ENCODE data around the gene ERN2. TPM values are rescaled to one million over a fixed set of nuclear protein-coding genes. Genes with fewer than 3 reads are reported as not detected.

ERN2 gene
- total and polyA plus RNA-seq, 2 donors (not counting 1 experiment from before 2014, with no cell fraction given): 0.83 TPM; not detected in 1

DNA sequence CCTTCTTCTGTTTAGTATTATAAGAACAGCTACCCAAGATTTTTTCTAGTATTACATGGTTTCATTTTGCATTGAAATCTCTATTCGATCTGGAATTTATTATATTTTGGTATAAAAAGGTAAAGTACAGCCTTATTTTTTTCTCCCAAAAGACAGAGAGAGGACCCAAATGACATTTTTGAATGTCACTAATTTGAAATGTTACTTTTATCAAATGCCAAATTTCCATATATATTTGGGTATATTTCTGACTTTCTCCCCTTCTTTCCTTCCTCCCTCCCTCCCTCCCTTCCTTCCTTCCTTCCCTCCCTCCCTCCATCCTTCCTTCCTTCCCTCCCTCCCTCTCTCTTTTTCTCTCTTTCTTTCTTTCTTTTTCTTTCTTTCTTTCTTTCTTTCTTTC lies 35.6 kb upstream of the ERN2 start:
- Histone ChIP-seq H3K4me2 (ENCODE audit: extremely low read depth, insufficient read depth, low read length) (no peak overlapping the region), H2AFZ (ENCODE audit: low read length) (no peak overlapping the region), H3K79me2 (ENCODE audit: control insufficient read depth, insufficient read depth, low read length) (no peaks in the 10 kb centered on the region), H3K4me3 (replicated peaks in 1 of 4; ENCODE audit: control extremely low read depth in 1 of 4, insufficient read depth in 1 of 4, low read depth in 3 of 4, low read length in 4 of 4) (no peak overlapping the region), H3K9ac (ENCODE audit: insufficient read depth, low read length) (no peak overlapping the region), H3K9me3 (ENCODE audit: control insufficient read depth, insufficient read depth, low read depth, low read length) (no peaks in the 10 kb centered on the region), H3K36me3 (ENCODE audit: control insufficient read depth, insufficient read depth, low read length) (no peaks in the 10 kb centered on the region), H4K20me1 (ENCODE audit: control insufficient read depth, extremely low read depth, insufficient read depth, low read length) (no peaks in the 10 kb centered on the region), H3K27ac (ENCODE audit: insufficient read depth, low read length) (no peak overlapping the region), H3K27me3 (ENCODE audit: control insufficient read depth, insufficient read depth, low read length) (no peaks in the 10 kb centered on the region), H3K4me1 (ENCODE audit: control insufficient read depth, extremely low read depth, insufficient read depth, low read length) (no peaks in the 10 kb centered on the region)
- no peak for TF ChIP-seq EZH2 (IDR thresholded peaks at IDR 0.05; ENCODE audit: low read length, missing control alignments)
- TF ChIP-seq, protein P1, sequence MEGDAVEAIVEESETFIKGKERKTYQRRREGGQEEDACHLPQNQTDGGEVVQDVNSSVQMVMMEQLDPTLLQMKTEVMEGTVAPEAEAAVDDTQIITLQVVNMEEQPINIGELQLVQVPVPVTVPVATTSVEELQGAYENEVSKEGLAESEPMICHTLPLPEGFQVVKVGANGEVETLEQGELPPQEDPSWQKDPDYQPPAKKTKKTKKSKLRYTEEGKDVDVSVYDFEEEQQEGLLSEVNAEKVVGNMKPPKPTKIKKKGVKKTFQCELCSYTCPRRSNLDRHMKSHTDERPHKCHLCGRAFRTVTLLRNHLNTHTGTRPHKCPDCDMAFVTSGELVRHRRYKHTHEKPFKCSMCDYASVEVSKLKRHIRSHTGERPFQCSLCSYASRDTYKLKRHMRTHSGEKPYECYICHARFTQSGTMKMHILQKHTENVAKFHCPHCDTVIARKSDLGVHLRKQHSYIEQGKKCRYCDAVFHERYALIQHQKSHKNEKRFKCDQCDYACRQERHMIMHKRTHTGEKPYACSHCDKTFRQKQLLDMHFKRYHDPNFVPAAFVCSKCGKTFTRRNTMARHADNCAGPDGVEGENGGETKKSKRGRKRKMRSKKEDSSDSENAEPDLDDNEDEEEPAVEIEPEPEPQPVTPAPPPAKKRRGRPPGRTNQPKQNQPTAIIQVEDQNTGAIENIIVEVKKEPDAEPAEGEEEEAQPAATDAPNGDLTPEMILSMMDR (conservative IDR thresholded peaks at IDR 0.05 in 1 of 2, IDR thresholded peaks at IDR 0.05 in 1 of 2; ENCODE audit: low read depth in 1 of 2, low read length in 2 of 2): no peak
- no peak for DNase-seq (ENCODE audit: low read depth in 2 of 2)

DNA sequence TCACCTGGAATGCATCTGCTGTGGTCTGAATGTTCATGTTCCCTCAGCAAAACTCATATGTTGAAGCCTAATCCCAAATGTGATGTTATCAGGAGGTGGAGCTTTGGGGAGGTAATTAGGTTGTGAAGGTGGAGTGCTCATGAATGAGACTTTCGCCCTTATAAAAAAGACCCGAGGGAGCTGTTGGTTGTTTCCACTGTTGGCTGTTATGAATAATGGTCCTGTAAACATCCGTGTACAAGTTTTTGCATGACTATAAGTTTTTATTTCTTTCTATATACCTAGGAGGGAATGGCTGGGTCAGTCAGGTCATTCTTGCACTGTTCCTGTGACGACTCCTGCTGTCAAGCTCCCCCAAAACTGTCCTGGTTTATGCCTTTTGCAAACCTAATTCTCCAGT lies 32.2 kb upstream of the ERN2 start:
- H3K27ac ChIP-seq (ENCODE audit: insufficient read depth, low read length): no peak overlapping the region
- H2AFZ ChIP-seq (ENCODE audit: low read length): no peak overlapping the region
- H3K9me3 ChIP-seq (ENCODE audit: control insufficient read depth, insufficient read depth, low read depth, low read length): no peaks in the 10 kb centered on the region
- H4K20me1 ChIP-seq (ENCODE audit: control insufficient read depth, extremely low read depth, insufficient read depth, low read length): no peaks in the 10 kb centered on the region
- no peak for DNase-seq (ENCODE audit: low read depth in 2 of 2)
- TF ChIP-seq EZH2 (IDR thresholded peaks at IDR 0.05; ENCODE audit: low read length, missing control alignments): no peak
- TF ChIP-seq, protein P1 (conservative IDR thresholded peaks at IDR 0.05 in 1 of 2, IDR thresholded peaks at IDR 0.05 in 1 of 2; ENCODE audit: low read depth in 1 of 2, low read length in 2 of 2): no peak
- no peaks in the 10 kb centered on the region for H3K27me3 ChIP-seq (ENCODE audit: control insufficient read depth, insufficient read depth, low read length)
- no peaks in the 10 kb centered on the region for H3K36me3 ChIP-seq (ENCODE audit: control insufficient read depth, insufficient read depth, low read length)
- no peak overlapping the region for H3K4me2 ChIP-seq (ENCODE audit: extremely low read depth, insufficient read depth, low read length)
- no peaks in the 10 kb centered on the region for H3K4me1 ChIP-seq (ENCODE audit: control insufficient read depth, extremely low read depth, insufficient read depth, low read length)
- H3K4me3 ChIP-seq (replicated peaks in 1 of 4; ENCODE audit: control extremely low read depth in 1 of 4, insufficient read depth in 1 of 4, low read depth in 3 of 4, low read length in 4 of 4): no peak overlapping the region
- H3K9ac ChIP-seq (ENCODE audit: insufficient read depth, low read length): no peak overlapping the region
- no peaks in the 10 kb centered on the region for H3K79me2 ChIP-seq (ENCODE audit: control insufficient read depth, insufficient read depth, low read length)

DNA sequence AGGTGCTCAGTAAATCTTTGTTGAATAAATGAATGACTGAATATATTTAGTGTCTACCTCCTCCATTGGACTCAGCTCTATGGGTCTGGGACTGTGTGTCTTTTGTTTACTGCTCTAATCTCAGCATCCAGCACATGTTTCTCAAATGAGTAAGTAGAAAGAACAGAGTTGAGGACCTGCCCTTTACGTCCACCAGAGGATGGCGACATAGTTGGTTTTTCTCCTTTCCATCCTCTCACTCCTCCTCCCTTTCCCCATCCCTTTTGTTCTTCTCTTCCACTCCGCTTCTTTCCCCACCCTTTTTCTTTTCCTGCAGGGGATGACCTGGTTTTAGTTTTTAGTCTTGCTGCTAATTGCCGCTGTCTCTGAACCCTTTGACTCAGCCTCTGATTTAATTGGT lies 29.7 kb upstream of the ERN2 start:
- no peak overlapping the region for H3K4me3 ChIP-seq (replicated peaks in 1 of 4; ENCODE audit: control extremely low read depth in 1 of 4, insufficient read depth in 1 of 4, low read depth in 3 of 4, low read length in 4 of 4)
- H3K27me3 ChIP-seq (ENCODE audit: control insufficient read depth, insufficient read depth, low read length): no peaks in the 10 kb centered on the region
- DNase-seq (ENCODE audit: low read depth in 2 of 2): no peak
- no peaks in the 10 kb centered on the region for H3K36me3 ChIP-seq (ENCODE audit: control insufficient read depth, insufficient read depth, low read length)
- no peak overlapping the region for H3K4me2 ChIP-seq (ENCODE audit: extremely low read depth, insufficient read depth, low read length)
- no peak for TF ChIP-seq EZH2 (IDR thresholded peaks at IDR 0.05; ENCODE audit: low read length, missing control alignments)
- TF ChIP-seq, protein P1 (conservative IDR thresholded peaks at IDR 0.05 in 1 of 2, IDR thresholded peaks at IDR 0.05 in 1 of 2; ENCODE audit: low read depth in 1 of 2, low read length in 2 of 2): no peak
- no peak overlapping the region for H3K9ac ChIP-seq (ENCODE audit: insufficient read depth, low read length)
- H3K79me2 ChIP-seq (ENCODE audit: control insufficient read depth, insufficient read depth, low read length): no peaks in the 10 kb centered on the region
- no peak overlapping the region for H2AFZ ChIP-seq (ENCODE audit: low read length)
- no peak overlapping the region for H3K27ac ChIP-seq (ENCODE audit: insufficient read depth, low read length)
- no peaks in the 10 kb centered on the region for H3K4me1 ChIP-seq (ENCODE audit: control insufficient read depth, extremely low read depth, insufficient read depth, low read length)
- no peaks in the 10 kb centered on the region for H3K9me3 ChIP-seq (ENCODE audit: control insufficient read depth, insufficient read depth, low read depth, low read length)
- H4K20me1 ChIP-seq (ENCODE audit: control insufficient read depth, extremely low read depth, insufficient read depth, low read length): no peaks in the 10 kb centered on the region

All from fibroblast of lung (primary cell).